Cardiac fibroblast (primary cell): Measurements from ENCODE around the gene ATIC.
"Not testable (repeated sequence)": the region's sequence is repeated elsewhere in the genome, so short reads cannot be mapped to it uniquely, and the experiment has no call there.

Experiments
- DNase-seq, 2 donors: peaks; one replicate each; pipeline versions ENCODE4 v3.0.0 to v3.0.0-alpha.2; 2010; ENCODE audit warnings: low read depth in 2 of 2
- H3K4me3 ChIP-seq, 2 donors: replicated peaks in 1 of 2; 1 replicate in 1 of 2; 2 replicates in 1 of 2; pipeline ENCODE4 v1.5.1; 2011; ENCODE audit warnings: low read depth in 2 of 2, low read length in 2 of 2, mild to moderate bottlenecking in 2 of 2, moderate library complexity in 1 of 2
- TF ChIP-seq, protein P1 (sequence below): IDR thresholded peaks from one replicate; pipeline ENCODE4 v1.5.1; 2011; ENCODE audit warnings: low read depth, mild to moderate bottlenecking, low read length, inconsistent platforms

Gene ATIC

DNA sequence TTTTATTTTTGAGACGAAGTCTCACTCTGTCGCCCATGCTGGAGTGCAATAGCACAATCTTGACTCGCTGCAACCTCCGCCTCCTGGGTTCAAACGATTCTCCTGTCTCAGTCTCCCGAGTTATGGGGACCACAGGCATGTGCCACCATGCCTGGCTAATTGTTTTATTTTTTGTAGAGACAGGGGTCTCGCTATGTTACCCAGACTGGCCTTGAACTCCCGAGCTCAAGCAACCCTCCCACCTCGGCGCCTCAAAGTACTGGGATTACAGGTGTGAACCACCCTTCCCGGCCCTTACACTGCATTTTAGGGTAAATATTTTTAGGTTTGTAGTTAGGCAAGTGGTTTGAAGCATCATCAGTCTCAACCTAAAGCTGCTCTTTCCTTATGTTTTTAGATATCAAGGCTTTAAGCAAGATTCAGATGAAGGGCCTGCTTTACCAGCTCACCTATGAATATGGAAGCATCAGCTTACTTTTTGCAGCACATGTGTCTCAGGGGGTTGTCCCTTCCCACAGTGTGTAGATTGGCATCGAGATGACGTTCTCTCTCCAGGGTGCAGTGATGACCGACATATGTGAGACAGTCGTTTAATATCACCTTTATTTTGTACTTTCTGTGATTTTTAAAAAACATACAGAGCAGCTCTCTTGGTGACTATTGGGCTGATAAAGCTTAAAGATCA is 47.2 kb downstream of the ATIC start:
- peak; percentile 54 to 74 for DNase-seq
- TF ChIP-seq, protein P1, sequence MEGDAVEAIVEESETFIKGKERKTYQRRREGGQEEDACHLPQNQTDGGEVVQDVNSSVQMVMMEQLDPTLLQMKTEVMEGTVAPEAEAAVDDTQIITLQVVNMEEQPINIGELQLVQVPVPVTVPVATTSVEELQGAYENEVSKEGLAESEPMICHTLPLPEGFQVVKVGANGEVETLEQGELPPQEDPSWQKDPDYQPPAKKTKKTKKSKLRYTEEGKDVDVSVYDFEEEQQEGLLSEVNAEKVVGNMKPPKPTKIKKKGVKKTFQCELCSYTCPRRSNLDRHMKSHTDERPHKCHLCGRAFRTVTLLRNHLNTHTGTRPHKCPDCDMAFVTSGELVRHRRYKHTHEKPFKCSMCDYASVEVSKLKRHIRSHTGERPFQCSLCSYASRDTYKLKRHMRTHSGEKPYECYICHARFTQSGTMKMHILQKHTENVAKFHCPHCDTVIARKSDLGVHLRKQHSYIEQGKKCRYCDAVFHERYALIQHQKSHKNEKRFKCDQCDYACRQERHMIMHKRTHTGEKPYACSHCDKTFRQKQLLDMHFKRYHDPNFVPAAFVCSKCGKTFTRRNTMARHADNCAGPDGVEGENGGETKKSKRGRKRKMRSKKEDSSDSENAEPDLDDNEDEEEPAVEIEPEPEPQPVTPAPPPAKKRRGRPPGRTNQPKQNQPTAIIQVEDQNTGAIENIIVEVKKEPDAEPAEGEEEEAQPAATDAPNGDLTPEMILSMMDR = no peak
- H3K4me3 ChIP-seq = no peak overlapping the region

DNA sequence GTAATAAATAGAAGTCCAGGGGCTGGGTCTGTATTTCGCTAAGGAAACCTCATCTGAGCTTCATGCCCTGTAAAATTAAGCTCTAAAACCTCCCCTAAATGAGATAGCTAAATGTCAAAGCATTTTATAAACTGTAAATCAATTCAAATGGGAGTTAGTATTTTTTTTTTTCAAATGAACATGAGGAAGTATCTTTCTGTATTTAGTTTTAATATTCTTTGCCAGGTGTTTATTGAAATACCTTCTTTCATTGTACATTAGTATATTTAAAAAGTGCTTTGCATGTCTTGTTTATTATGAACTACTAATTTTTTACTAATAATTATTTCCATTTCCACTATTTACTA is 47.7 kb downstream of the ATIC start:
- DNase-seq = no peak
- TF ChIP-seq, protein P1 = no peak
- no peak overlapping the region for H3K4me3 ChIP-seq

DNA sequence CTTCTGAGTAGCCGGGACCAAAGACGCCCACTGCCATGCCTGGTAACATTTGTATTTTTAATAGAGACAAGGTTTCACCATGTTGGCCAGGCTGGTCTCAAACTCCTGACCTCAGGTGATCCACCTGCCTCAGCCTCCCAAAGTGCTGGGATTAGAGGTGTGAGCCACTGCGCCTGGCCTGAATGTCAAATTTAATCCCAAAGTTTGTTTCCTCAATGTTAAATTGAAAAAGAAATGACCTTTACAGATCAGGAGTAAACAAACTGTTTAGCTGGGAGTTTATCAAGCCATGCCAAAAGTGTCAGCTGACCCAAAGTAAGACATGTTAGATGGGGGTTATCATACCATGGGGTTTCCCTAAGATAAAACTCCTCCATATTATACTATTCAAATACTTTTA is 48.2 kb downstream of the ATIC start:
- not testable (repeated sequence) for H3K4me3 ChIP-seq
- DNase-seq = peak in 1 of 2 donors; percentile 25

DNA sequence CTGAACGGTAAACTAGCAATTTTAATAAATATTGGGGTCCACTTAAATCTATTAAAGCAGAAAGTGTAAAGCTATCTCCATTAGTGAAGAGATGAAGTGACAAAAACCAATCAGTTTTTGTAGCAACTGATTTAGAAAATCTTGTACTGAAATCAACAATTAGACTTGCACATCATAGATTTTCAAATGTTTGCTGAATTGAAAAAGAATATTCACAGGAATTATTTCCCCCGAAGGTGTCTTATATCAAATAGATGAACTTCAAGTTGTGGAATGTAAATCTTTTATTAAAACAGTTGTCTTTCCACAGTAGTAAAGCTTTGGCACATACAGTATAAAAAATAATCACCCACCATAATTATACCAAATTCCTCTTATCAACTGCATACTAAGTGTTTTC is 48.7 kb downstream of the ATIC start:
- no peak overlapping the region for H3K4me3 ChIP-seq
- TF ChIP-seq, protein P1 = no peak
- DNase-seq = peak; percentile 12 to 43

DNA sequence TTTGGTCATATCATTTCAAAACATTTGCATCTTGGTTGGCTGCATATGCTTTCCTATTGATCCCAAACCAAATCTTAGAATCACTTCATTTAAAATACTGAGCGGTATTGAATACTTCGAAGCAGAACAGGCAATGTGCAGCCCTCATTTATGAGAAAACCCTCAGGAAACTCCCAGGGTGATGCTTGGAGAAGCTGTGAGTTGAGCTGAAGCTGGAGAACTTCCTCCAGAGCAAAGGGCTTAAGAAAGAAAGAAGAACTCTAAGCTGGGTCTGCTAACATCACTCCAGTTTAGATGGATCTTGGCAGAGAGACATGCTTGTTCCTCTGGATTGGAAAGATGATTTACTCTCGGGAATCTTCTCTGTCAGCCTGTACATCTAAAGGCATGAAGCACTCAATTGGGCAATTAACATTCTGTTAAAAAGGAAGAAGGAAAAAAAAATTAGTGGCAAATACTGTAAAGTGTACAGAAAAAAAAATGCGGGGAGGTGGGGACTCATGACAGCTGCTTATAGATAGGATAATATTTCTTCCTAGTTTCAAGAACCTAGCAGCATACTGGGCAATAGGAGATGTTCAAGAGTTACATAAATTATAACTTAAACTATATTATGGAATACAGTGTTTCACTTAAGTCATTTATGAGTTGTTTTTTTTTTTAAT is 49.5 kb downstream of the ATIC start:
- DNase-seq = peak; percentile 29 to 51
- H3K4me3 ChIP-seq = no peak overlapping the region
- TF ChIP-seq, protein P1 = no peak

DNA sequence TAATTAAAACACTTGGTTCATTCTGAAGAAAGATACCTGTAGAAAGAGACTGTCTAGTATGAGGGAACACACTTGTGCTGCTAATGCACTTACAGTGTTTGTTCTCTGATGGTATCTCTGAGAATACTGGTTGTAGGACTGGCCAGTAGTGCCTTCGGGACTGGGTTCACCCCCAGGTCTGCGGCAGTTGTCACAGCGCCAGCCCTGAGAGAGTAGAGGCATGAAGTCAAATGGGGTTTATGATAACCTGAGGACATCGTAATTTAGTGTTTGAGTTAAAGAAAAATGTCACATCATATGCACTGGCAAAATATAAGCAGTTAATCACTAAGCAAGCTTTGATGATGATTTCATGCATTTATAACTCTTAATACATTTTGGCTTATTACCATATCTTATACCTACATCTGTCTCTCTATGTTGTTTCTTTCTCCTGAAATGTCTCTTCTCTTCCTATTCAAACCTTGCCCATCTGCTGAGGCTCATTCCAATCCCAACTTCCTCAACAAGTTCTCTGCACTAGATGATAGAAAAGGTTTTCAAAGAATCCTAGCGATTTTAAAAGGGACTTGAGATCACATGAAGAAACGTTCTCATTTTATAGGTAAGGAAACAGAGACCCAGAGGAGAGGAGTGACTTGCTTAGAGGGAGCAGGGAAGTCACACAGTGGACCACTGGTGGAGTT is 50.2 kb downstream of the ATIC start:
- TF ChIP-seq, protein P1 = no peak
- peak; percentile 48 to 54 for DNase-seq

DNA sequence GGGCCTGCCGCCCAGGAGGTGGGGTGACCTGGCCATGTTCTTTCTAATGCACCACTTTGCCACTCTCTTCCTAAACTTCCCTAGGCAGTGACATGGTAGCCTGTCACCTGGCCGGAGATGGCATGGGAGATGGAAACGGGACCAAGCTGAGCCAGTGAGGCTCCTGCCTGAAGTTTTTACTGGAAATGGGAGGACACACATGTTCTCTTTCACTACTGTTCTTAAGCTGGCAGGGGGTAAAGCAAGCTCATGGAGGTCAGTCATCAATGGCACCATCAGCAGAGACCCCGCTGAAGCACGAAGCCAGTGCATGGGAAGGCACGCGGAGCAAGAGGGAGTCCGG is 50.7 kb downstream of the ATIC start:
- TF ChIP-seq, protein P1 = no peak
- DNase-seq = peak; percentile 32 to 51
- H3K4me3 ChIP-seq = no peak overlapping the region

More for the DNA sequence above, 50.2 kb downstream of the ATIC start:
- H3K4me3 ChIP-seq = no peak overlapping the region
